AG09309 (cell line): ENCODE data around the gene MYO3B.

ENCODE experiments used
- DNase-seq: peaks from one replicate; pipeline ENCODE4 v3.0.0-alpha.2; 2010; ENCODE audit warnings: low read depth
- H3K4me3 ChIP-seq: 2 replicates; pipeline ENCODE4 v1.5.1; 2011; ENCODE audit warnings: mild to moderate bottlenecking, low read depth, low read length, moderate library complexity; ENCODE audit not compliant: control insufficient read depth
- CTCF ChIP-seq: IDR thresholded peaks from 2 replicates; pipeline ENCODE4 v1.5.1; 2011; ENCODE audit warnings: mild to moderate bottlenecking, low read depth, low read length, inconsistent platforms; ENCODE audit not compliant: insufficient read depth, control insufficient read depth; ENCODE audit errors: missing control alignments

MYO3B gene

GRCh38 chr2:170498619-170499018, 320.7 kb downstream of the MYO3B start:
- DNase-seq: no peak
- H3K4me3 ChIP-seq: no peak overlapping the region
- TF ChIP-seq CTCF: no peak

GRCh38 chr2:170500104-170500503, 322.2 kb downstream of the MYO3B start:
- no peak for TF ChIP-seq CTCF
- no peak overlapping the region for H3K4me3 ChIP-seq
- no peak for DNase-seq

- no peak for DNase-seq
- no peak overlapping the region for H3K4me3 ChIP-seq
- TF ChIP-seq CTCF: no peak
Observed at GRCh38 chr2:170500770-170501169, 322.8 kb downstream of the MYO3B start.

GRCh38 chr2:170501421-170502043, 323.6 kb downstream of the MYO3B start:
- no peak for DNase-seq
- H3K4me3 ChIP-seq: no peak overlapping the region
- TF ChIP-seq CTCF: no peak

GRCh38 chr2:170502361-170503130, 324.6 kb downstream of the MYO3B start:
- no peak for TF ChIP-seq CTCF
- no peak for DNase-seq
- no peak overlapping the region for H3K4me3 ChIP-seq

- no peak for TF ChIP-seq CTCF
- no peak overlapping the region for H3K4me3 ChIP-seq
Observed at GRCh38 chr2:170503563-170503962, 325.6 kb downstream of the MYO3B start.

More at GRCh38 chr2:170503563-170503962, 325.6 kb downstream of the MYO3B start:
- no peak for DNase-seq
